HG03175 (cell line): ENCODE measurements around the gene LRRTM2.
"Not testable (repeated sequence)": the region's sequence is repeated elsewhere in the genome, so short reads cannot be mapped to it uniquely, and the experiment has no call there.

Experiments used
- ATAC-seq: cut with Tn5 transposase; IDR thresholded peaks from one replicate; pipeline ENCODE4 v1.9.1; 2021; ENCODE audit warnings: mild to moderate bottlenecking, moderate library complexity; ENCODE audit not compliant: unreplicated experiment

LRRTM2 gene, protein sequence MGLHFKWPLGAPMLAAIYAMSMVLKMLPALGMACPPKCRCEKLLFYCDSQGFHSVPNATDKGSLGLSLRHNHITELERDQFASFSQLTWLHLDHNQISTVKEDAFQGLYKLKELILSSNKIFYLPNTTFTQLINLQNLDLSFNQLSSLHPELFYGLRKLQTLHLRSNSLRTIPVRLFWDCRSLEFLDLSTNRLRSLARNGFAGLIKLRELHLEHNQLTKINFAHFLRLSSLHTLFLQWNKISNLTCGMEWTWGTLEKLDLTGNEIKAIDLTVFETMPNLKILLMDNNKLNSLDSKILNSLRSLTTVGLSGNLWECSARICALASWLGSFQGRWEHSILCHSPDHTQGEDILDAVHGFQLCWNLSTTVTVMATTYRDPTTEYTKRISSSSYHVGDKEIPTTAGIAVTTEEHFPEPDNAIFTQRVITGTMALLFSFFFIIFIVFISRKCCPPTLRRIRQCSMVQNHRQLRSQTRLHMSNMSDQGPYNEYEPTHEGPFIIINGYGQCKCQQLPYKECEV

DNA sequence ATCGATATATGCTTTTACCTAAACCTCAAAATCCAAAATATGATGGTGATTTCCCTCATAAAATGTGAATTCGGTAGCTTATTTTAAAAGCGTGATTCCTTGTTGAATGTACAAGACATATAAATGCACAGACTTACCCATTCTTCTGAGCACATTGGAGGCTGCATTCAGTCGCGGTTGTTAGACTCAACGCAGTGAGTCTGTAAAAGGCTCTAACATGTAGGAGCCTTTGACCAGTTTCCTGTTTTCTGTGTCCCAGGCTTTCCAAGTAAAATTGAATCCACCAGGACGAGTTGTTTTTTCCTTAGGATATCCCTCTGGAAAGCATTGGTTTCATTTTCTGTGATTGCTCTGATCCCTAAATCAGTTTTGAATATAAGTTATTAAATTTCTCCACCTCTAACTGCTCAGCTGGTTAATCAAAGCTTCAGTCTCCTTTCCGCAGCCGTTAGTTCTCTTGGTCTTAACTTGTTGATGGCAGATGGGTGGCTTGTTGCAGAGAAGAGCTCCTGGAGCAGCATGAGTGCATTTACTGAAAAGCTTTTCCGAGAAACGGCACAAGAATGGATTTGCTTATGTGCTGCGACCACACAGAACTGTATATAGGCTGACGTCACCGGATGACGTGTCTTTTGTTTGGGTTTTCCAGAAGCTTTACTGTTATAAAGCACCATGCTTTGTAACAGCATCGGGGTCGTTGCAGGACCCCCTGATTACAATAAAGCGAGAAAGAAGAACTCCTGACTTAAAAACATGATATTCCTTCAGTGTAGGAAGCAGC is at the start of gene LRRTM2:
Gene LRRTM2, minus strand, starts transcription at position 565 of the 781 bp plus-strand sequence. Its CDS starts 424 bp downstream, at position 141.
- ATAC-seq = no peak

GRCh38 chr5:138922494-138922893 is 47.4 kb upstream of the LRRTM2 start:
- no peak for ATAC-seq

DNA sequence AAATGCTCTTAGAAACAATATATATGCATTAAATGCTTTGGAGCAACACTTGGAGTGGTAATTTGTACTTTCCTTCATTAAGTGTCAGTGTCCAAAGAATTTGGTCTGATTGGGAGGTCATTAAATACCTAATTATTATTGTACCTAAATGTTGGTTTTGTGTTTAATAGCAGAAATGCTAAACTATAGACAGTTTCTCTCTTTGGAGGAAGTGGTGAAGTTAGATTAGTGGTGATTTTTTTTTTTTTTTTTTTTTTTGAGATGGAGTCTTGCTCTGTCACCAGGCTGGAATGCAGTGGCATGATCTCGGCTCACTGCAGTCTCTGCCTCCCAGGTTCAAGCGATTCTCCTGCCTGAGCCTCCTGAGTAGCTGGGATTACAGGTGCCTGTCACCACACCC is 46.2 kb upstream of the LRRTM2 start:
- not testable (repeated sequence) for ATAC-seq

GRCh38 chr5:138920181-138920580 is 45.0 kb upstream of the LRRTM2 start:
- no peak for ATAC-seq

DNA sequence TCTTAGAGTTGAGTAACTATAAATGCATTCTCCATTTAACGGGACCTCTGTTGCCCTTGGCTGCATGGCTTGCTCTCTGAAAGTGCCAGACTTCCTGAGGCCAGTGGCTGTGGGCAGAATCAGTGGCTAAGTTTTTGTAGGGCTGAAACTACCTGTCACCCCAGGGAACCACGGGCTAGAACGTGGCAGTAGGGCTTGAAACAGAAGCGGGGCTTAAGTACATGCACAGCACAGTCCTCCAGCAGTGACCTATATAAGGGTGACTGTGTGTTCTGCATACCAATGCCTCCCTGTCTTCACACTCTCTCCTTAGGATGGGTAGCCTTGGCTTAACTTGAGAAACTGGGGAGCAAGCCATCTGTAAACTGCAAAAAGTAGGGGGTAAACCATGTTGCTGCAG is 43.6 kb upstream of the LRRTM2 start:
- ATAC-seq = no peak

DNA sequence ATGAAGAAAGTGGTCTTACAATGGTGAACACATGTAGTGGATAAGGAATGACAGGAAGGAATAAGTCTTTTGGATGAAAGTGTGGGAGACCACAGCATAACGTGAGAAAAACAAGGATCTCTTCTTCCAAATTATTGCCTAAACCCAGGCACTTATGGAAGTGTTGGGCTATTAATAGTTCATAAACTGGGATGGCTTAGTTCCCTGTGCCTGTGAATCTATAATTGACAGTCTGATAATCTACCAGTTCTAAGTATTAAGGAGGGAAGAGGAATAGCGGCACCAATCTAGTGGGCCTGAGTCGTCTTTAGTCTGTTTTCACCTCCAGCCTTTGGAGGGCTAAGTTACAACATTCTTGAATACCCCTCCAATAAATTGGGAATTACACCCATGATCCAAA is 39.2 kb upstream of the LRRTM2 start:
- no peak for ATAC-seq

GRCh38 chr5:138913773-138914172 is 38.6 kb upstream of the LRRTM2 start:
- no peak for ATAC-seq

DNA sequence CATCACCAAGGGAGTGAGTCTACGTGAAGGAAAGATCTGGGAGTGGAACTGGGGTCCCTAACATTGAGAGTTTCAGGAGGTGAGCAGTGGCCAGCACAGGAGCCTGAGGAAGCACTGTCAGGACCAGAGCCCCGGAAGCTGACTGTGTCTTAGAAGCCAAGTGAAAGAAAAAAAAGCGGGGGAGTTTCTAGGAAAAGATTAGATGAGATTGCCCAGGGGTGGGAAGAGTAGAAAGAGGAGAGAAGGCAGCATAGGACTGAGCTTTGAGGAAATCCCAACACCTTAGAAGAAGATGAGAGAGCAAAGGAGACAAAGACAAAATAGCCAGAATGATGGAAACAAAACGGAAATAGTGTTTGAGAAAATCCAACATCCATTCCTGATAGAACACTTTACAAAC is 37.0 kb upstream of the LRRTM2 start:
- no peak for ATAC-seq

DNA sequence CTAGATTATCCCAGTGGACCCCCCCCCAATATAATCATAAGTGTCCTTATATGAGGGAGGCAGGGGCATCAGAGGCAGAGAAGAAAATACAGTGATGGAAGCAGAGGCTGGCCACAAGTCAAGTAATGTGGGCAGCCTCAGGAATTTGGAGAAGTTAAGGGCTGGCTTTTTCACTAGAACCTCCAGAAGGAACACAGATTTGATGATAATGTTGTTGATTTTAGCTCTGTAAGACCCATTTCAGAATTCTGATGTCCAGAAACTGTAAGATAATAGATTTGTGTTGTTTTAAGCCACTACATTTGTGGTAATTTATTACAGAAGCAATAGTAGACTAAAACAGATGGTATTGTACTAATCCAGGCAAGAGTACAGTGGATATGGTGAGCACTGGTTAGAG is 36.3 kb upstream of the LRRTM2 start:
- no peak for ATAC-seq

DNA sequence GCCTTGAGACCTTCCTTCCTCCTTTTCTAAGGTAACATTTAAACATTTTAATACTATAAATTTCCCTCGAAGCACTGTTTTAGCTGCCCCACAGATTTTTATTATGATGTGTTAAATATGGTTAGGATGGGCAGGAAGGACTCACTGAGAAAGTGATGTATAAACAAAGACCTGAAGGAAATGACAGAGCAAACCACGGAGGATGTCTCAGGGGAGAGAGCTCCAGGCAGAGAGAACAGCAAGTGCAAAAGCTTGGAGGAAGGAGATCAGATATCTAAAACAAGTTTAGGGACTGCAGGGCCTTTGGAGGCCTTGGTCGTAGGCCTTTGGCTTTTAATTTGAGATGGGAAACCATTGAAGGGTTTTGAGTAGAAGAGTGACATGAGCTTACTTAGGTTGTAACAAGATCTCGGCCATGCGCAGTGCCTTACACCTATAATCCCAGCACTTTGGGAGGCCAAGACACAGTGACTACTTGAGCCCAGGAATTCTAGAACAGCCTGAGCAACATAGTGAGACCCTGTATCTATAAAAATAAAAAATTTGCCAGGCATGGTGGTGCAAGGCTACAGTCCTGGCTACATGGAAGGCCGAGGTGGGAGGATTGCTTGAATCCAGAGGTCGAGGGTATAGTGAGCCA is 35.5 kb upstream of the LRRTM2 start:
- no peak for ATAC-seq

DNA sequence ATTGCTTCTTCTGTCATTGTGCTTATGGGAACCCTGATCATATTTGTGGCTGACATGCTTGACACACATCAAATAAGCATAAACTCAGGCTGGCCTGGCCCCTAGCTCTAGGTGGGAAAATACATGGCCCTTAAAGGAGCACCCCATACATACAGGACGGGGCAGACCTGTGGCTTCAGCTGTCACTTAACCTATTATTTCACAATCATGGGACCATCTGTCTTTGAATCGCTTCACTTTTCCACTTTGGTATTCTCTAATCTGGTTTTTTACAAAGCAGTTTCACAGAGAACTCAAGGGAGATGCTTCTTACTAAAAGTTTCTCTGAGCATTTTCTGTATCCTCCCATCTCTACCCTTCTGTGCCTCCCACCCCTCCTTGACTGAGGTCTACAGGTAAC is 34.6 kb upstream of the LRRTM2 start:
- ATAC-seq = no peak

DNA sequence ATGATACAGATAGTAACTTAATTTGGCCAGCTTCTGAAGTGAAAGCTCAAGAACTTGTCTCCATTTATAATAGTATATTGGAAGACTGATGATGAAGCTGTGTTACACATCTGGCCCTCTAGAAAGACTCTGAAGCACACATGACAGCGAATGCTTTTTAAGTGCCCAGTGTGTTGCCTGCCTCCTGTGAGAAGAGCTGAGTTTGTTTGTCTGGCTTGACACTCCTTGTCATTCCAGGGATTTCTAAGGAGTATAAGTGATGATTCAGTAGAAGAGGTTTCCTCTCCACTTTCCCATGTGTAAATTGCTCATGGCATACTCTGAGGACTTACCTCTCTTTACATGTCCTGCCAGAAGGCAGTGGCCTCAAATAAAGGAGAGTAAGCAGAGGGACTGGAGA is 30.4 kb upstream of the LRRTM2 start:
- ATAC-seq = no peak

DNA sequence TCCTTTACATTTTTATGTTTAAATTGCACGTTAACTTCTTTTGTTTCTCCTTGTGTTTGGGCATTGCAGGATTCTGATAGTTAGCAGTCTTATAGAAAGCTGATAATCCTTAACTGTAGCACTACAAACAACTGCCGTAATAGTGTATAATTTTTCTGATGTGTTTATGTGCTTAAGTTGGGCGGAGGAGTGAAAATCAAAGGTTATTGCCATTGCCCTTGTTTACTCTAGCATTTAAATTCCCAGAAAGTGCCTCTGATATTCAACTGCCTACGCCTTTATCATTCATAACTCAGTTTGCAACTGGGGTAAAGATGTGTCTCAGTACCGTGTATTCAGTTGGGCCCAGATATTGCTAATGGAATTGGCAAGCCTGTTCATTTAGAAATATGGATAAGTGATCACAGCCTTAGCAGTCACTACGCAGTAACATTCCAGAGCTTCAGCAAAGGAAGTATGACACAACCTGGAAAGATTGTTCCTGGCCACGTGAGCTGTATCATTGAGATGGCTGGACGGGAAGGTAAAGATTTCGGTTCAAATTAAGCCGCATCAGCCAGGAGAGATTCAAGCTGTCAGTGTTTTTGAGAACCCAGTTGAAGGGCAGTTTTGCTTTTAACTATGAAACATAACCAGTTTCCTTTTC is 28.1 kb upstream of the LRRTM2 start:
- no peak for ATAC-seq

- ATAC-seq = no peak
Measured at GRCh38 chr5:138901716-138902115, 26.6 kb upstream of the LRRTM2 start.

DNA sequence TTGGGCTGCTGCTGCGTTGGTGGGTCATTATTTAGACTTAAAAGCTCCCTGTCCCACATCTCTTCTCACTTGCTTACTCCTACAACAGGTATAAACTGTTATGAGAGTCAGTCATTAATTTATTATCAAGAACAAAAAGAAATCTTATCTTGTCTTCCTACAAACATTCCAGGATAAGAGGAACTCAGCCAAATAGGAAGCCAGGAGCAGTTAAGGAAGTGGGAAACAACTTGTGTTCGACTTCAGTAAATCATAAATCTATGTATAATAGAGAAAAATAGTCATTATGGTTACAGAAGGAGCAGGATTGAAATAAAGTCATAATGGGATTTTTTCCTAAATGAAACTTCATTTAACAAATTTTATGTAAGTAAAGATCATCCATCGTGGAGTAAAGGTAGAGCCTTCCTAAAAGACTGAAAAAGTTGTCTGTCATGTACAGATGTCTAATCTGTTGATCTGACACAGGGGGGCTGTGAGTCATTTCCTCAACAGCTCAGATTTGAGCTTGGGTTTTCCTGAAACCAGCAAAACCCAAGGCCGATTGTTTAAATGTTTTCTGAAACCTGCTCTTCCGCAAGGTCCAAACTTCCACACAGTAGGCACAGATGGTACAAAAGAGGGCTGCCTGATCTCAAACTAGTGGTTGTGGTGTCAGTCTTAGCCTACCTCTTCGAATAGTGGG is 25.3 kb upstream of the LRRTM2 start:
- no peak for ATAC-seq

- ATAC-seq = no peak
Measured at GRCh38 chr5:138898742-138899141, 23.6 kb upstream of the LRRTM2 start.

DNA sequence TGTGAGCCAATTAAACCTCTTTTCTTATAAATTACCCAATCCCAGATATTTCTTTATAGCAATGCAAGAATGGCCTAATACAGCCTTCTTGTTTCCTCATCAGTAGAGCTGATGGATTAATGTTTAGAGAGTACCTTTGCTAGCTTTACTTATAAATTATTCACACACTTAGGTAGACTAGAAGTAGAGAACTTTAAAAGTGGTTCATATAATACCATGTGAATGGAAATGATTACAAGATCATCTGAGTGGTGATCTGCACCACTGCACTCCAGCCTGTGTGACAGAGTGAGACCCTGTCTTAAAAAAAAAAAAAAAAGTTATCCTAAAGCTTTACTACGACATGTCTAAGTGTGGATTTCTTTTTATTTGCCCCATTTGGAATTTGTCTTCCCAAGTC is 23.2 kb upstream of the LRRTM2 start:
- no peak for ATAC-seq

- ATAC-seq = no peak
Measured at GRCh38 chr5:138895918-138896317, 20.8 kb upstream of the LRRTM2 start.

- ATAC-seq = no peak
Measured at GRCh38 chr5:138890644-138891043, 15.5 kb upstream of the LRRTM2 start.

GRCh38 chr5:138889994-138890393 is 14.9 kb upstream of the LRRTM2 start:
- no peak for ATAC-seq
